ENCODE measurements around the gene SHISAL1.

The SHISAL1 gene

DNA sequence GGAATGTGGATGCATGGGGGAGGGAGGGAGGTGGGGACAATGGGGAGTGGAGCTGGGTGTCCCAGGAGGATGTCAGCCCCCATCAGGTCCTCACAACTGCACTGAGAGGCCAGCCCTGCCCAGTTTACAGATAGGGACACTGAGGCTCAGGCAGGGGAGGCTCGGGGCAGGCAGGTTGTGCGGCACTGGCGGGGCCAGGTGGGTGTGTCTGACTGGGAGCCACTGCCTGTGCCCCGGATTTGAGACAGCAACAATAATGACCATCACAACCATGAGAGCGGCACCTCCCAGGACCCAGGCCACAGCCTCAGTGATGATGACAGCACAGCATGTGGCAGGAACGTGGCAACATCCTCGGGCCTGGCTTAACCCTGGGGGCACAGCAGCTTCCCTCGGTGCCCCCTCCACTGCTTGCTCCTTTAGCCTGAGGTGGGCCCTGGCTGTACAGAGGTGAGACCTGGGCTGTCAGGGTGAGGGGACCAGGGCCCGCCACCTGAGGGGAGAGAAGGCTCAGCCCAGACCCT lies 32.0 kb downstream of the SHISAL1 start:
- Histone ChIP-seq H3K36me3 (ENCODE audit: insufficient read depth, low read length) (no peaks in the 10 kb centered on the region), H3K27ac (ENCODE audit: low read depth, low read length) (no peak overlapping the region), H3K4me3 (ENCODE audit: low read depth in 1 of 2, low read length in 2 of 2) (no peak overlapping the region), H3K9ac (ENCODE audit: low read length) (no peak overlapping the region), H3K27me3 (ENCODE audit: control insufficient read depth in 1 of 2, insufficient read depth in 2 of 2, low read length in 2 of 2) (no peaks in the 10 kb centered on the region), H3K4me1 (ENCODE audit: insufficient read depth, low read length) (no peaks in the 10 kb centered on the region), H3K9me3 (ENCODE audit: low read length) (no peaks in the 10 kb centered on the region)

DNA sequence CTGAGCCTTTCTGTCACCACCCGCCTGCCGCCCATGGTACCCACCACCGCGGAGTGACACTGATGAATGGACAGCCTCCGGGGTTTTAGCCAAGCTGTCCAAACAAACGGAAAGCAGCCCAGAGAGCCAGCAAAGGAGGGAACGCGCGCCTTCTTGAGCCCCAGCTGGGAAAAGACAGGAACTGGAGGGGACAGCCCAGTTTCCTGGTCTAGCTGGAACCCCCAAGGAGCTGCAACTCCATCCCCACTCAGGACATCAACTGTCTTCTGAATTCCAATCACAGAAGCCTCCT lies 33.7 kb downstream of the SHISAL1 start:
- Histone ChIP-seq H3K27me3 (ENCODE audit: control insufficient read depth in 1 of 2, insufficient read depth in 2 of 2, low read length in 2 of 2) (no peaks in the 10 kb centered on the region), H3K9ac (ENCODE audit: low read length) (no peak overlapping the region), H3K27ac (ENCODE audit: low read depth, low read length) (no peak overlapping the region), H3K4me1 (ENCODE audit: insufficient read depth, low read length) (peaks cover 14% of the 10 kb centered on the region), H3K4me3 (ENCODE audit: low read depth in 1 of 2, low read length in 2 of 2) (no peak overlapping the region), H3K36me3 (ENCODE audit: insufficient read depth, low read length) (no peaks in the 10 kb centered on the region), H3K9me3 (ENCODE audit: low read length) (no peaks in the 10 kb centered on the region)

DNA sequence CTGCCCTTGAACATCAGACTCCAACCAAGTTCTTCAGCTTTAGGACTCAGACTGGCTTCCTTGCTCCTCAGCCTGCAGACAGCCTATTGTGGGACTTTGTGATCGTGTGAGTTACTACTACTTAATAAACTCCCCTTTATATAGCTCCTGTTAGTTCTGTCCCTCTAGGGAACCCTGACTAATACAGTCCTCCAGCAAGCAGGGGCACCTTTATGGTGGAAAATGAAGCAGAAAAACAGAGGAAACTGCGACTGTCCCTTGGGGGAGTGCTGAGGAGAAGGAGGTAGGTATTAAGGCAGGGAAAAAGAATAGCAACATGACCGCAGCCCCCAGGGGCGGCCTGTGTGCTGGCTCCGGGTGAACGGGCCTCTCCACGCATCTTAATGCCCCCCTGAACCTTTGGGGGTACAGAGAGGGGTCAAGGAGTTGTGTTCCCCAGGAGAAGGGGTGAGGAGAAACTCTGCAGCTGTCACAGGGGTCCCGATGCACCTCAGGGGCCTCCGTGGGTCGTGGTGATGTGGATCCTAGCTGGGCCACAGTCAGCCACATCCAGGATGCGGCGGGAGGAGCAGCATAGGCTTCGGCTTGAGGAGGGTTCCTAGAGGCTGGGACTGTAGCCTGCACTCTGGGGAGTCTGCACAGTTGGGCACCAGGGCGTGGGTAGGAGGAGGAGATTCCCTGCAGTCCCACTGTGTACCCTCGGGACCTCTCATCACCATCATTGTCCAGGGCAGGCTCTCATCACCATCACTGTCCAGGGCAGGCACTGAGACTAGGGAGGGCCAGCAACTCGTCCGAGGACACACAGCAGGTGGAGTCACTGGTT lies 34.3 kb downstream of the SHISAL1 start:
- H3K4me1 ChIP-seq (ENCODE audit: insufficient read depth, low read length), result peaks cover 16% of the 10 kb centered on the region
- no peak overlapping the region for H3K9ac ChIP-seq (ENCODE audit: low read length)
- H3K27me3 ChIP-seq (ENCODE audit: control insufficient read depth in 1 of 2, insufficient read depth in 2 of 2, low read length in 2 of 2), result no peaks in the 10 kb centered on the region
- no peak overlapping the region for H3K27ac ChIP-seq (ENCODE audit: low read depth, low read length)
- H3K36me3 ChIP-seq (ENCODE audit: insufficient read depth, low read length), result no peaks in the 10 kb centered on the region
- no peaks in the 10 kb centered on the region for H3K9me3 ChIP-seq (ENCODE audit: low read length)
- H3K4me3 ChIP-seq (ENCODE audit: low read depth in 1 of 2, low read length in 2 of 2), result no peak overlapping the region

DNA sequence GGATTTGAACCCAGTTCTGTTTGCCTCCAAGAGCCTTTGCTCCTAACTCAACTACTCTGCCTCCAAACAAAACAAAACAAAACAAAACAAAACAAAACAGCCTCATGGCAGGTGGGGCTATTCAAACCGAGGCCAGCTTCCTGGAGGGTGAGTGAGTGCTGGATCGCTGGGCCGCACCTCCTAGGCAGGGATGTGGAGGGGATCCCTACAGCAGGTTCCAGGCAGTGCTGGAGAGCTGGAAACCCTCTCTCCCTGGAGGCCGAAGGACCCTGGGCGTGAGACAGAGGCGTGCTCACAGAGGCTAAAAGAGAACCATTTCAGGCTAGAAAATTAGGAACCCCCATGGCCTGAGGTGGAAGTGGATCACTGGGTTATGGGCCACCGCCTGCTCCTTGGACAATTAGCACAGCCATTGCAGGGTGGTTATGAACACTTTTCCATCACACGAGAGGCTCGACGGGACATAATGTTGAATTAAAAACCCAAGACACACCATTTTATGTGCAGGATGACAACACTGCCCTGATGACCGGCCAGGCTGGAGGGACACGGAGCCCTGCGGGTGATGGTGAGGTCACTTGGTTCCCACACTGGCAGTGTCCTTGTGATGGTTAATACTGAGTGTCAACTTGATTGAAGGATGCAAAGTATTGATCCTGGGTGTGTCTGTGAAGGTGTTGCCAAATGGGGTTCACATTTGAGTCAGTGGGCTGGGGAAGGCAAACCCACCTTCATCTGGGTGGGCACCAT lies 35.2 kb downstream of the SHISAL1 start:
- Histone ChIP-seq H3K9ac (ENCODE audit: low read length) (no peak overlapping the region), H3K4me1 (ENCODE audit: insufficient read depth, low read length) (peaks cover 17% of the 10 kb centered on the region), H3K9me3 (ENCODE audit: low read length) (no peaks in the 10 kb centered on the region), H3K4me3 (ENCODE audit: low read depth in 1 of 2, low read length in 2 of 2) (no peak overlapping the region), H3K36me3 (ENCODE audit: insufficient read depth, low read length) (no peaks in the 10 kb centered on the region), H3K27ac (ENCODE audit: low read depth, low read length) (no peak overlapping the region), H3K27me3 (ENCODE audit: control insufficient read depth in 1 of 2, insufficient read depth in 2 of 2, low read length in 2 of 2) (no peaks in the 10 kb centered on the region)

DNA sequence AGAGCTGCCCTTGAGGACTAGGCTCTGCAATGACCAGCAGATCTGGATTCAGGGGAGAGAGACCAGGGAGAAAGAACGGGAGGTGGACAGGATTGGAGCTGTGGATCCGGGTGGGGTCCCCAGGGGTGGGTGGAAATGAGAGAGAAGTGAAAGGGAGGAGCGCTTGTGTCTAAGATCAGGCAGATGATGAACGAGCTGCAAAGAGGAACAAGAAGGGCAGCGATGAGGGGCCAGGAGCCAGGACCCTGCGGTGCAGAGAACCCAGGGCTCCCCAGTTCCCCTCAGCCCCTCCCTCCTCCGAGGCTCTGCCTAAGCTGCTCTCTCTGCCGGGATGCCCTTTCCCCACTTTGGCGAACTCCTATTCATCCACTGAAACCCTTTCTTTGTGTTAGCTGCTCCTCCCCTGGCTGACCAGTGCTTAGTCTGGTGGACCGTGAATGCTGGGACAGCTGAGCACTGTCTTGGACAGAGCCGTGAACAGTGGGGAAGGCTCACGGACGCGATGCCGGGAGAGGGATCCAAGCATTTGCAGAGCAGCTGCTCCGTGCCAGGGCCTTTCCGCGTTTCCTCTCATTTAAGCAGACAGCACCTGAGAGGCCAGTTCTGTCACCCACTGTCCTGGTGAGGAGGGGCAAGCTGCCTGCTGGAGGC lies 35.9 kb downstream of the SHISAL1 start:
- Histone ChIP-seq H3K27me3 (ENCODE audit: control insufficient read depth in 1 of 2, insufficient read depth in 2 of 2, low read length in 2 of 2) (no peaks in the 10 kb centered on the region), H3K36me3 (ENCODE audit: insufficient read depth, low read length) (no peaks in the 10 kb centered on the region)

DNA sequence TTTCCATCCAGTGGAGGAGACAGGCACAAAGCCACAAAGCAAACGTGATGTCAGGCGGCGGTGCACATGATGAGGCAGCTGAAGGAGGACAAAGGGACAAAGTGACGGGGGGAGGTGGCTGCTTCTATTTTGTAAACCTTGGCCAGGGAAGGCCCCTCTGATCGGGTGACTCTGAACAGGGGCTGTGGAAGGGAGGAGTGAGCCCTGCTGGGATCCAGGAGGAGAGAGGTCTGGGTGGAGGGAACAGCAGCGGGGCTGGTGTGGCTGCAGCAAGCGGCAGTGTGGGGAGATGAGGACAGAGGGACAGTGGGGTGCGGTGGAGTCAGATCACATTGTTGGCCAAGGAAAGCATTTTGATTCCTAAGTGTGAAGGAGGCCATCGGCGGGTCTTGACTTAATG lies 36.7 kb downstream of the SHISAL1 start:
- H3K9me3 ChIP-seq (ENCODE audit: low read length), result no peaks in the 10 kb centered on the region
- peaks cover 25% of the 10 kb centered on the region for H3K4me1 ChIP-seq (ENCODE audit: insufficient read depth, low read length)
- no peak overlapping the region for H3K9ac ChIP-seq (ENCODE audit: low read length)
- no peaks in the 10 kb centered on the region for H3K36me3 ChIP-seq (ENCODE audit: insufficient read depth, low read length)
- H3K27me3 ChIP-seq (ENCODE audit: control insufficient read depth in 1 of 2, insufficient read depth in 2 of 2, low read length in 2 of 2), result no peaks in the 10 kb centered on the region
- H3K27ac ChIP-seq (ENCODE audit: low read depth, low read length), result no peak overlapping the region
- no peak overlapping the region for H3K4me3 ChIP-seq (ENCODE audit: low read depth in 1 of 2, low read length in 2 of 2)

More for the DNA sequence above, 35.9 kb downstream of the SHISAL1 start:
- Histone ChIP-seq H3K9ac (ENCODE audit: low read length) (no peak overlapping the region), H3K4me3 (ENCODE audit: low read depth in 1 of 2, low read length in 2 of 2) (no peak overlapping the region), H3K9me3 (ENCODE audit: low read length) (no peaks in the 10 kb centered on the region), H3K4me1 (ENCODE audit: insufficient read depth, low read length) (peaks cover 21% of the 10 kb centered on the region), H3K27ac (ENCODE audit: low read depth, low read length) (no peak overlapping the region)

DNA sequence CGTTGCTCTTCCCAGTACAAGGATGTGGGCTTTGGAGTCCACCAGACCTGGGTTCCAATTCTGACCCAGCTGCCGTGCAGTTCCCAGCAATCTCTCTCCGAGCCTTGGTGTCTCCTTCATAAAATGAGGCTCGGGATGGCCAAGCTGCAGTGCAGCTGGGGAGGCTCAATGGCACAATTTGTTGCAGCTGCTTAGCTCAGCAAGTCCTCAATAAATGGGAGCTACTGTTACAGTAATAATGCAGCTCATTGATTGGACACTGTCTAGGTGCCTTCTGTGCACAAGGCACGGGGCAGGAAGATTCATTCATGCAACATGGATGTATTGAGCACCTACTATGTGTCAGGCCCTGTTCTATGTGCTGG lies 37.1 kb downstream of the SHISAL1 start:
- Histone ChIP-seq H3K4me1 (ENCODE audit: insufficient read depth, low read length) (peaks cover 25% of the 10 kb centered on the region), H3K9me3 (ENCODE audit: low read length) (no peaks in the 10 kb centered on the region), H3K36me3 (ENCODE audit: insufficient read depth, low read length) (no peaks in the 10 kb centered on the region), H3K9ac (ENCODE audit: low read length) (no peak overlapping the region), H3K4me3 (ENCODE audit: low read depth in 1 of 2, low read length in 2 of 2) (no peak overlapping the region), H3K27ac (ENCODE audit: low read depth, low read length) (no peak overlapping the region), H3K27me3 (ENCODE audit: control insufficient read depth in 1 of 2, insufficient read depth in 2 of 2, low read length in 2 of 2) (no peaks in the 10 kb centered on the region)

DNA sequence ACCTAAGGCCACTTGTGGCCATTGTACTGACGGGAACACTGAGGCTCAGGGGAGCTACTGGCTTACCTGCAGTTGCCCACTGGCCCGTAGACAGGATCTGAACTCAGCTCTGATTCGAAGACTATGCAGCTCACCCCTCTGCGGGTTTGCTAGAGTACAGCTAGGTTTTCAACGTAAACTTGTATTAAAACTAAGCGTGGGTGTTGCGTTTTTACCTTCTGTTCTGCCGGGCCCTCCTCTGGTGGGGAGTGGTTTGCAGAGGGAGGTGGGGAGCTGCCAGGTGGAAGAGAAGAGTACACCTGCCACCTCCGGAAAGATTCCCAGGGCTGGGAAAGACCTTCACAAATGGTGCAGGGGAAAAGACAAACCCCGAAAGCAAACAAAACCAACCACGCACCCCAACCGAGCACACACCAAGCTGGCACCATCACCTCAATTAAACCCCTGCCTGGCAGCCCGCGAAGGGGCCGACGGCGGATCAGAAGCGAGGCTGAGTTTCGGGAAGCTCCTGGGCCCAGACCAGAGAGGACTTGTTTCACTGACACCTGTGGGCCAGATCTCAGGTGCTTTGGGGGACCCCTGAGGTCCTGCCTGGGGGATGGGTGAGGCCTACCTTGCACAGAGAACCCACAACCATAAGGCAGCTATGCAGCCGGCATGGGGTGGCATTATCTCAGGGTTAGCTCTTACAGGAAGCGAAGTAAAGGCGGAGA lies 37.7 kb downstream of the SHISAL1 start:
- Histone ChIP-seq H3K4me1 (ENCODE audit: insufficient read depth, low read length) (peaks cover 25% of the 10 kb centered on the region), H3K9ac (ENCODE audit: low read length) (no peak overlapping the region), H3K4me3 (ENCODE audit: low read depth in 1 of 2, low read length in 2 of 2) (no peak overlapping the region), H3K27ac (ENCODE audit: low read depth, low read length) (no peak overlapping the region), H3K9me3 (ENCODE audit: low read length) (no peaks in the 10 kb centered on the region), H3K36me3 (ENCODE audit: insufficient read depth, low read length) (no peaks in the 10 kb centered on the region), H3K27me3 (ENCODE audit: control insufficient read depth in 1 of 2, insufficient read depth in 2 of 2, low read length in 2 of 2) (no peaks in the 10 kb centered on the region)

DNA sequence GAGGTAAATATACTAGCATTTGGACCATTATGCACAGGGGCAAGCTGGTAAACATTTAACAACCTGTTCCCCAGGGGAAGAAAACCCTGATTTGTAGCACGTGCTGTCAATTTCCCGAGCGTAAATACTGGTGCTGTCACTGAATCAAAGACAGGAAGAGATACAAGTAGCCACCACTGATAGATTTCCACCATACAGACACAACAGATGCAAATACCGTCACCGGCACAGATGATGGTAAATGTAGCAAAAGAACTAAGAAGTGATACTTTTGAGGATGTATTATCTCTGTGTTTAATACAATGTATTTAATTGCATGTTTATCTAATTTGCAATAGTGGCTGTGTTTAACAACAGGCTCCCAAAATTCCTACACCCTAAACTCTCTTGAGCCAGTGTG lies 39.6 kb downstream of the SHISAL1 start:
- Histone ChIP-seq H3K4me3 (ENCODE audit: low read depth in 1 of 2, low read length in 2 of 2) (no peak overlapping the region), H3K36me3 (ENCODE audit: insufficient read depth, low read length) (no peaks in the 10 kb centered on the region), H3K9ac (ENCODE audit: low read length) (no peak overlapping the region)

DNA sequence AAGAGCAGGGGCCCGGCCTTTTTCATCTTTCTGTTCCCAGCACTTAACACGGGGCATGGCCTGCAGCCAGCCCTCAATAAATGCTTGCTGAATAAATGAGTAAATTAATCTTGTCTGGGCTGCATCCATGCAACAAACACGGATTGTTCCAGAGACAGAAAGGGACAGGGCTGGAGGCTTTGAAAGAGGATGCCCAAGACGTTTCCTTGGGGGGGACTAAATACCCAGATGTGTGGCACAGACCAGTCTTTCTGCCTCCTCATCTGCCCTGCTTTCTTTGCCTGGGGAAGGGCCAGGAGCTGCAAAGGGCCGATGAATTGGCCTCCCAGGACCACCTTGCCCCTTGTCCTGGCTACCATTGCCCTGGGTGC lies 40.4 kb downstream of the SHISAL1 start:
- Histone ChIP-seq H3K4me1 (ENCODE audit: insufficient read depth, low read length) (peaks cover 30% of the 10 kb centered on the region), H3K27ac (ENCODE audit: low read depth, low read length) (no peak overlapping the region), H3K27me3 (ENCODE audit: control insufficient read depth in 1 of 2, insufficient read depth in 2 of 2, low read length in 2 of 2) (no peaks in the 10 kb centered on the region), H3K36me3 (ENCODE audit: insufficient read depth, low read length) (no peaks in the 10 kb centered on the region), H3K4me3 (ENCODE audit: low read depth in 1 of 2, low read length in 2 of 2) (no peak overlapping the region), H3K9me3 (ENCODE audit: low read length) (no peaks in the 10 kb centered on the region), H3K9ac (ENCODE audit: low read length) (no peak overlapping the region)

More for the DNA sequence above, 39.6 kb downstream of the SHISAL1 start:
- no peaks in the 10 kb centered on the region for H3K9me3 ChIP-seq (ENCODE audit: low read length)
- H3K4me1 ChIP-seq (ENCODE audit: insufficient read depth, low read length), result peaks cover 25% of the 10 kb centered on the region
- H3K27ac ChIP-seq (ENCODE audit: low read depth, low read length), result no peak overlapping the region
- H3K27me3 ChIP-seq (ENCODE audit: control insufficient read depth in 1 of 2, insufficient read depth in 2 of 2, low read length in 2 of 2), result no peaks in the 10 kb centered on the region

DNA sequence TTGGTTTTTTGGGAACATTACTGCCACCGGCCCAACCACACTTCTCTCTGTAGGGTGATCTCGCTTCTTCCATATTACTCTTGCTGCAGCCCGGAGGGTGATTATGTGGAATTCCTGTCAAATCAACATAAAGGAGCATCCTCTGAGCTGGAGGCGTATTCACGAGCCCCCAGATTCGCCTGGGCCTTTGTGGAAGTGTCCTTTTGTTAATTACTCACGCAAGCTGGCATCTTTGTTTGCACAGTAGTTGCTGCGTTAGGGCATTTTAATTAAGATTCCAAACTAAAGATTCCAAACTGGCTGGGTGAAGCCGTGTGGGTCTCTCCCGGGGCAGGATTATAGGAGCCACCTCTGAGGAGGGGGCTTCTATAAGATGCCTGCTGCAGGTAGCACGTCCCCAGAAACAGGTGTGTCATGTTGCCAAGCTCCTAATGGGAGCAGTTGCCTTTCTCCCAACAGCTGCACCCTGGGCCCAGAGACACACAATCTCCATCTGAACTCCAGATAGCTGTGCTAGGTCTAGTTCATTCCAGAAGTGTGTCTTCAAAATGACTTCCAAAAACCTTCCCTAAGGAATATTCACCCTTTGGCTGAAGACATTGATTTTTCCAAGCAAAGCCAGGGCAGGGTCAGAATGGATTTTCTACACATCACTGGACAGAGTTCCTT lies 40.9 kb downstream of the SHISAL1 start:
- H3K36me3 ChIP-seq (ENCODE audit: insufficient read depth, low read length), result no peaks in the 10 kb centered on the region
- no peaks in the 10 kb centered on the region for H3K9me3 ChIP-seq (ENCODE audit: low read length)
- H3K4me3 ChIP-seq (ENCODE audit: low read depth in 1 of 2, low read length in 2 of 2), result no peak overlapping the region
- peaks cover 35% of the 10 kb centered on the region for H3K4me1 ChIP-seq (ENCODE audit: insufficient read depth, low read length)
- H3K27me3 ChIP-seq (ENCODE audit: control insufficient read depth in 1 of 2, insufficient read depth in 2 of 2, low read length in 2 of 2), result no peaks in the 10 kb centered on the region
- no peak overlapping the region for H3K9ac ChIP-seq (ENCODE audit: low read length)
- H3K27ac ChIP-seq (ENCODE audit: low read depth, low read length), result no peak overlapping the region
